GM06990 (cell line): ENCODE measurements around the gene ENDOU.

Experiments used
- DNase-seq: peaks from one replicate; pipeline ENCODE4 v3.0.0-alpha.2; 2011; ENCODE audit not compliant: insufficient read length; ENCODE audit errors: extremely low read depth
- H3K27me3 ChIP-seq: replicated peaks from 2 replicates; pipeline ENCODE4 v1.6.0; 2011; ENCODE audit warnings: low read length; ENCODE audit not compliant: control insufficient read depth, insufficient read depth
- H3K36me3 ChIP-seq: 2 replicates; pipeline ENCODE4 v1.5.1; 2011; ENCODE audit warnings: low read length; ENCODE audit not compliant: control insufficient read depth, insufficient read depth
- H3K4me3 ChIP-seq: replicated peaks from 2 replicates; pipeline ENCODE4 v1.5.1; 2011; ENCODE audit warnings: low read depth, mild to moderate bottlenecking, control low read depth, low read length
- CTCF ChIP-seq: IDR thresholded peaks from 2 replicates; pipeline ENCODE4 v1.5.1; 2011; ENCODE audit warnings: low read length, control low read depth, mild to moderate bottlenecking, inconsistent platforms; ENCODE audit not compliant: insufficient read depth, poor library complexity, severe bottlenecking

Gene ENDOU

GRCh38 chr12:47739979-47740378, 14.7 kb upstream of the ENDOU start:
- H3K36me3 ChIP-seq = no peaks in the 10 kb centered on the region
- H3K27me3 ChIP-seq = no peaks in the 10 kb centered on the region; the same call in 1 of the 2 replicates
- H3K4me3 ChIP-seq = peak overlapping the region; percentile 20; the same call in 1 of the 2 replicates
- peak; percentile 8 for TF ChIP-seq CTCF
- peak; percentile 65 for DNase-seq

- no peak overlapping the region for H3K4me3 ChIP-seq
Observed at GRCh38 chr12:47739297-47739696, 14.0 kb upstream of the ENDOU start.

GRCh38 chr12:47737936-47738594, 12.8 kb upstream of the ENDOU start:
- no peak for TF ChIP-seq CTCF
- Histone ChIP-seq H3K36me3 (no peaks in the 10 kb centered on the region), H3K4me3 (no peak overlapping the region), H3K27me3 (no peaks in the 10 kb centered on the region)
- no peak for DNase-seq

More at GRCh38 chr12:47739297-47739696, 14.0 kb upstream of the ENDOU start:
- H3K36me3 ChIP-seq = no peaks in the 10 kb centered on the region
- no peak for DNase-seq
- no peak for TF ChIP-seq CTCF
- no peaks in the 10 kb centered on the region; the same call in 1 of the 2 replicates for H3K27me3 ChIP-seq

- no peak for TF ChIP-seq CTCF
- Histone ChIP-seq H3K4me3 (no peak overlapping the region), H3K36me3 (no peaks in the 10 kb centered on the region), H3K27me3 (no peaks in the 10 kb centered on the region)
- DNase-seq = no peak
Observed at GRCh38 chr12:47736877-47737676, 11.8 kb upstream of the ENDOU start.

- Histone ChIP-seq H3K4me3 (no peak overlapping the region), H3K36me3 (no peaks in the 10 kb centered on the region), H3K27me3 (no peaks in the 10 kb centered on the region)
- no peak for DNase-seq
- TF ChIP-seq CTCF = no peak
Observed at GRCh38 chr12:47736216-47736615, 10.9 kb upstream of the ENDOU start.
